Measurements from ENCODE around the gene NKAIN4. TPM values are rescaled to one million over a fixed set of nuclear protein-coding genes. Genes with fewer than 3 reads are reported as not detected.

Gene NKAIN4
- total RNA-seq, 1 experiment from 2014 or later = not detected

- Histone ChIP-seq H3K4me1 (ENCODE audit: insufficient read depth, low read length) (peaks cover 5% of the 10 kb centered on the region; the same call in 1 of the 2 replicates), H4K20me1 (ENCODE audit: low read length) (no peaks in the 10 kb centered on the region), H3K27ac (ENCODE audit: low read length) (no peak overlapping the region), H3K36me3 (ENCODE audit: low read depth, low read length) (no peaks in the 10 kb centered on the region), H3K4me3 (ENCODE audit: low read length) (no peak overlapping the region), H2AFZ (ENCODE audit: low read length) (no peak overlapping the region), H3K9me2 (replicated peaks; ENCODE audit: low read length) (no peaks in the 10 kb centered on the region), H3F3A (ENCODE audit: low read length, unreplicated experiment) (no peaks in the 10 kb centered on the region), H3K9ac (ENCODE audit: low read length) (no peak overlapping the region), H3K4me2 (ENCODE audit: low read length) (no peak overlapping the region), H3K79me2 (ENCODE audit: low read length) (peaks cover 8% of the 10 kb centered on the region), H3K27me3 (ENCODE audit: low read length) (peaks cover 14% of the 10 kb centered on the region), H3K9me3 (ENCODE audit: low read length) (no peaks in the 10 kb centered on the region)
- DNase-seq (no peak), ATAC-seq (no peak)
- ChIA-PET POLR2A (ENCODE audit: unreplicated experiment) (no interaction called here), CTCF (no interaction called here)
- intact Hi-C loops (cut with micrococcal nuclease) = no loop called here
- no TSS peak for BruUV-seq (replicated peaks)
- no peak for TF ChIP-seq EZH2phosphoT487 (IDR thresholded peaks at IDR 0.05; ENCODE audit: borderline replicate concordance, low read length)
- no peak for TF ChIP-seq EZH2 (IDR thresholded peaks at IDR 0.05; ENCODE audit: low read length, unreplicated experiment)
- no peak for TF ChIP-seq CTCF (conservative IDR thresholded peaks at IDR 0.05; ENCODE audit: low read depth, low read length)
Observed at GRCh38 chr20:63267691-63268090, 13.4 kb upstream of the NKAIN4 start.

- no peaks in the 10 kb centered on the region for H3K4me1 ChIP-seq (ENCODE audit: insufficient read depth, low read length)
- intact Hi-C loops (cut with micrococcal nuclease) = no loop called here
- no peak overlapping the region for H3K4me2 ChIP-seq (ENCODE audit: low read length)
- BruUV-seq (replicated peaks) = no TSS peak
- DNase-seq (no peak), ATAC-seq (no peak)
- H3K9ac ChIP-seq (ENCODE audit: low read length) = no peak overlapping the region
- peaks cover 24% of the 10 kb centered on the region for H3K27me3 ChIP-seq (ENCODE audit: low read length)
- no peaks in the 10 kb centered on the region for H3K9me3 ChIP-seq (ENCODE audit: low read length)
- no peak overlapping the region for H3K27ac ChIP-seq (ENCODE audit: low read length)
- H4K20me1 ChIP-seq (ENCODE audit: low read length) = no peaks in the 10 kb centered on the region
- H3F3A ChIP-seq (ENCODE audit: low read length, unreplicated experiment) = no peaks in the 10 kb centered on the region
- no peaks in the 10 kb centered on the region for H3K36me3 ChIP-seq (ENCODE audit: low read depth, low read length)
- TF ChIP-seq EZH2phosphoT487 (IDR thresholded peaks at IDR 0.05; ENCODE audit: borderline replicate concordance, low read length) = no peak
- no peak for TF ChIP-seq EZH2 (IDR thresholded peaks at IDR 0.05; ENCODE audit: low read length, unreplicated experiment)
- TF ChIP-seq CTCF (conservative IDR thresholded peaks at IDR 0.05; ENCODE audit: low read depth, low read length) = no peak
- ChIA-PET CTCF (interaction anchor here (0.6 kb wide), 1 partner anchor 50 kb away, joined by 3 read pairs; the partner anchor contains the start of gene YTHDF1), POLR2A (ENCODE audit: unreplicated experiment) (no interaction called here)
- no peak overlapping the region for H3K4me3 ChIP-seq (ENCODE audit: low read length)
- H3K79me2 ChIP-seq (ENCODE audit: low read length) = no peaks in the 10 kb centered on the region
- no peaks in the 10 kb centered on the region for H3K9me2 ChIP-seq (replicated peaks; ENCODE audit: low read length)
- H2AFZ ChIP-seq (ENCODE audit: low read length) = no peak overlapping the region
Observed at GRCh38 chr20:63265891-63266515, 11.7 kb upstream of the NKAIN4 start.

- H4K20me1 ChIP-seq (ENCODE audit: low read length) = no peaks in the 10 kb centered on the region
- POLR2A ChIA-PET (ENCODE audit: unreplicated experiment) = no interaction called here
- TF ChIP-seq CTCF (conservative IDR thresholded peaks at IDR 0.05; ENCODE audit: low read depth, low read length) = no peak
- TF ChIP-seq EZH2 (IDR thresholded peaks at IDR 0.05; ENCODE audit: low read length, unreplicated experiment) = no peak
- no peak for TF ChIP-seq EZH2phosphoT487 (IDR thresholded peaks at IDR 0.05; ENCODE audit: borderline replicate concordance, low read length)
- DNase-seq = no peak
- H3K36me3 ChIP-seq (ENCODE audit: low read depth, low read length) = no peaks in the 10 kb centered on the region
- CTCF ChIA-PET = no interaction called here
- no peaks in the 10 kb centered on the region for H3F3A ChIP-seq (ENCODE audit: low read length, unreplicated experiment)
- intact Hi-C loops (cut with micrococcal nuclease) = no loop called here
- ATAC-seq = no peak
- H3K27ac ChIP-seq (ENCODE audit: low read length) = no peak overlapping the region
- H3K4me1 ChIP-seq (ENCODE audit: insufficient read depth, low read length) = no peaks in the 10 kb centered on the region
- H3K9ac ChIP-seq (ENCODE audit: low read length) = no peak overlapping the region
- H3K9me2 ChIP-seq (replicated peaks; ENCODE audit: low read length) = no peaks in the 10 kb centered on the region
- no peaks in the 10 kb centered on the region for H3K9me3 ChIP-seq (ENCODE audit: low read length)
- no peak overlapping the region for H2AFZ ChIP-seq (ENCODE audit: low read length)
- peaks cover 24% of the 10 kb centered on the region for H3K27me3 ChIP-seq (ENCODE audit: low read length)
- no peak overlapping the region for H3K4me3 ChIP-seq (ENCODE audit: low read length)
- H3K4me2 ChIP-seq (ENCODE audit: low read length) = no peak overlapping the region
- no peaks in the 10 kb centered on the region for H3K79me2 ChIP-seq (ENCODE audit: low read length)
- no TSS peak for BruUV-seq (replicated peaks)
Observed at GRCh38 chr20:63264519-63264918, 10.3 kb upstream of the NKAIN4 start.
